Astrocyte (in vitro differentiated cells and primary cell): ENCODE results near the gene ESYT3.

Experiments
- CTCF ChIP-seq: IDR thresholded peaks from 2 replicates; pipeline ENCODE4 v1.5.1; 2011; ENCODE audit warnings: low read depth, mild to moderate bottlenecking, inconsistent platforms, low read length, moderate library complexity; ENCODE audit not compliant: insufficient read depth
- EZH2 ChIP-seq: IDR thresholded peaks from 2 replicates; pipeline ENCODE4 v1.6.1; 2012; ENCODE audit warnings: mild to moderate bottlenecking, low read length, inconsistent platforms; ENCODE audit not compliant: insufficient read depth

- TF ChIP-seq CTCF (no peak), EZH2 (no peak)
Observed at GRCh38 chr3:138435840-138436239, 1.4 kb downstream of the ESYT3 start.
